Osteocyte (in vitro differentiated cells): ENCODE results near the gene TTLL8. TPM values are rescaled to one million over a fixed set of nuclear protein-coding genes. Genes with fewer than 3 reads are reported as not detected.

ENCODE experiments used
- DNase-seq: peaks from one replicate; pipeline ENCODE4 v3.0.0; 2021; ENCODE audit warnings: mixed read lengths; ENCODE audit not compliant: unreplicated experiment; ENCODE audit errors: extremely low spot score
- H3K27ac Mint-ChIP-seq: one replicate; pipeline ENCODE4 v1.8.0; 2021; ENCODE audit warnings: mild to moderate bottlenecking, mixed read lengths; ENCODE audit not compliant: unreplicated experiment
- H3K27me3 Mint-ChIP-seq: one replicate; pipeline ENCODE4 v1.8.0; 2021; ENCODE audit warnings: mixed read lengths; ENCODE audit not compliant: unreplicated experiment
- H3K36me3 Mint-ChIP-seq: one replicate; pipeline ENCODE4 v1.8.0; 2021; ENCODE audit warnings: mixed read lengths; ENCODE audit not compliant: unreplicated experiment
- H3K4me1 Mint-ChIP-seq: one replicate; pipeline ENCODE4 v1.8.0; 2021; ENCODE audit warnings: mixed read lengths; ENCODE audit not compliant: unreplicated experiment
- H3K4me3 Mint-ChIP-seq: one replicate; pipeline ENCODE4 v1.8.0; 2021; ENCODE audit warnings: mild to moderate bottlenecking, moderate library complexity, mixed read lengths; ENCODE audit not compliant: unreplicated experiment
- H3K9me3 Mint-ChIP-seq: one replicate; pipeline ENCODE4 v1.8.0; 2021; ENCODE audit warnings: mixed read lengths; ENCODE audit not compliant: unreplicated experiment
- CTCF ChIP-seq: fragments of 200-600 bp; sonication (generic); IDR thresholded peaks from 2 replicates; pipeline ENCODE4 v1.5.0; 2021; ENCODE audit warnings: antibody characterized with exemption, mild to moderate bottlenecking, moderate library complexity
- total RNA-seq: library from RNA; stranded (reverse); gene quantifications from 2 replicates; pipeline ENCODE4 v1.2.1, GENCODE V29; 2021

The TTLL8 gene
- total RNA-seq, 1 donor from 2014 or later, result not detected

DNA sequence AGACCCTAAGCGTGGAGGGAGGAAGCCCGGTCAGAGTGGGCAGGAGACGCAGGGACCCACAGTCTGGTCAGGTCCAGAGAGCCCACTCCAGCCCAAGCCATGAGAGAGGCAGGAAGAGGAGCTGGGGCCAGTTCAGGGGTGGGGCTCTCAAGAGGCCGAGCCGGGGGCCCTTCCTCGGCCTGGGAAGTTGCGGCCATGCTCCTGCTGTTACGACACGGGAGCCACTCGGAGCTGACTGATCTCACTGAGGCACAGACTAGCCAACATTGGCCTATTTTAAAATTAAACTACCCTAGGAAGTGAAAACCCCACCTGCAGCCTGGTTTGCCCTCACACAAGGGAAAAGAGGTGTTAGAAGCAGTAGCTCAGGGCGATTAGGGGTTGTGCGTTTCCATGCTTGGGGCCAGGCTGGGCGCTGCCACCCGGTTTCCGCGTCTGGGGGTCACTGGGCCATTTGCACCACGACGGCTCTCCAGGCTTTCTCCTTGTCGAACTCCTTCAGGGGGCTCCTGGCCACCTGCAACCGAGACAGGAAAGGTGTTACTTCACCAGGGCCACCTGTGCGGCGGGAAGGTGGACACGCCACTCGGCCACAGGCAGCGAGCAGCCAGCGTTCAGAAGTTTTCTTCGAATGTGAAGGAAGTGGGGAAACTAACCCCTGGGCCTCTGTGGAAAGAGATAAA, 3.2 kb upstream of the TTLL8 start:
- no peak for TF ChIP-seq CTCF
- DNase-seq, result no peak
- H3K27ac Mint-ChIP-seq, result no peak overlapping the region
- peaks cover 10% of the 10 kb centered on the region for H3K27me3 Mint-ChIP-seq
- H3K4me1 Mint-ChIP-seq, result peaks cover 12% of the 10 kb centered on the region
- no peak overlapping the region for H3K4me3 Mint-ChIP-seq
- no peaks in the 10 kb centered on the region for H3K9me3 Mint-ChIP-seq
- H3K36me3 Mint-ChIP-seq, result no peaks in the 10 kb centered on the region

GRCh38 chr22:50060441-50061140, 2.5 kb upstream of the TTLL8 start:
- no peak for TF ChIP-seq CTCF
- peaks cover 7% of the 10 kb centered on the region for H3K27me3 Mint-ChIP-seq
- no peak overlapping the region for H3K27ac Mint-ChIP-seq
- no peak for DNase-seq
- H3K4me1 Mint-ChIP-seq, result peaks cover 12% of the 10 kb centered on the region
- H3K36me3 Mint-ChIP-seq, result no peaks in the 10 kb centered on the region
- H3K4me3 Mint-ChIP-seq, result no peak overlapping the region
- H3K9me3 Mint-ChIP-seq, result no peaks in the 10 kb centered on the region

DNA sequence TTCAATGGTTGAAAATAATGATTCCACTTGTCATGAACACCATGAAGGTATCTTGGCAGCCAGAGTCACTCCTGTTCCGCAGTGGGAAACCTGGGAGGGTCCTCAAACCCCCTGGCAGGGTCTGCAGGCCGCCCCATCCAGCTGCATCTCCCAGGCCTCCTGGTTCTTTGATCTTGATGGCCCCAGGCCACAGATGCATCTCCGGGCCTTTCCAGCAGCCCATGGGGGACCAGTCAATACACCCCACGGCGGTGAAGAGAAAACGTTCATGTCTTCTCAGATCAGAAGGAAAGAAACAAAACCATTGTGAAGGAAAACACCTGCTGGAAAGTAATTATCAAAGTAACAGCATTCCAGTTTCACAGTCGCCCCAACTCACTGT, 1.8 kb upstream of the TTLL8 start:
- Mint-ChIP-seq H3K36me3 (no peaks in the 10 kb centered on the region), H3K27me3 (peaks cover 5% of the 10 kb centered on the region), H3K4me3 (peak overlapping the region; percentile 50), H3K9me3 (no peaks in the 10 kb centered on the region), H3K27ac (no peak overlapping the region), H3K4me1 (peaks cover 16% of the 10 kb centered on the region)
- no peak for DNase-seq
- no peak for TF ChIP-seq CTCF

DNA sequence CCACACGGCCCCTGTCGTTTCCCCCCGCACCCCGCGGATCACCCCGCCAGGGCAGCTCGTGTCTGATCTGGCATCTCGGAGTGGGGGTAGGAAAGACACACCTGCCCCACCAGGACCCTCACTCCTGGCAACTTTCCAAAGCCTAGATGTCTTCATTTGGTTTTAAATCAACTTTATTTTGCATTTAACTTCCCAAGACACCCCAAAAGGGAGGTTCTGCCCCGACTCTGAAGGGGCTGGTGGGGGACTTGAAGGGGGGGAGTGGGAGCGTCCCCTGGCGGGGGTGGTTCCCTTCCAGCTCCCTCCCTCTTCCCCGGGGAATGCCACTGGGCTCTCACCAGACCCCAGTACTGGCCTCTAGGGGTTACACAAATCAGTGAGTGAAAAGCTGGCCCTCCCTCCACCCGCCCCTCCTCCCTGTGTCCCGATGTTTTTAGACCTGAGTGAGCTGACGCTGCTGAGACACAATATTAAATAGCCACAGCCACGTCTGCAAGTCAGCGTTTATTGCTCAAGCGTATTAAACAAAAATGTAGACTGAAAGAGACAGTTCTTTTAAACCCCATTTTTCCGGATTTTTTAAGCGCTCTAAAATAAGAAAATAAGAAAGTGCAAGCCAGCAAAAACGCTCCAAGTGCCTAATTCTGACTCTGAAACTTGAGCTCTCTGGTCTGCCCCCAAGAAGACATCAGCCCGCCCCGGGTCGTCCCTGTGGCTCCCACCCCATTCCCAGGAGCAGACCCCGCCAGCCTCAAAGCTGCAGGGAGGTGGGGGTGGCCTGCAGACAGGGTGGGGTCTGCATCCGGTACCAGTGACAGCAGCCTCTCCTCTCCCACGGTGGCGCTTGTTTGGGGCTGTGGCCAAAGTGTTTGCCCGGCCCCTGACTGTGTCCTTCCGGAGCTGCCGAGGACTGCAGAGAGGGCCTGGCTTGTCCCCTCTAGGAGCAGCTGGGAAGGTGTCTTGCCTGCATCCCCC, 1.1 kb upstream of the TTLL8 start:
- H3K27me3 Mint-ChIP-seq, result peaks cover 2% of the 10 kb centered on the region
- TF ChIP-seq CTCF, result peak; percentile 29
- peak overlapping the region; percentile 21 for H3K27ac Mint-ChIP-seq
- H3K36me3 Mint-ChIP-seq, result no peaks in the 10 kb centered on the region
- DNase-seq, result no peak
- no peaks in the 10 kb centered on the region for H3K9me3 Mint-ChIP-seq
- peaks cover 18% of the 10 kb centered on the region for H3K4me1 Mint-ChIP-seq
- H3K4me3 Mint-ChIP-seq, result peak overlapping the region; percentile 50
